Omental fat pad (tissue), 4 donors: ENCODE measurements around the gene RIC1. TPM values are rescaled to one million over a fixed set of nuclear protein-coding genes. Genes with fewer than 3 reads are reported as not detected.
"Not testable (repeated sequence)": the region's sequence is repeated elsewhere in the genome, so short reads cannot be mapped to it uniquely, and the experiment has no call there.

Source experiments
- ATAC-seq: fragments of 150-250 bp; one replicate; pipeline ENCODE4 v1.9.1; 2016; ENCODE audit warnings: mild to moderate bottlenecking, moderate library complexity; ENCODE audit not compliant: low FRiP score
- DNase-seq: peaks from one replicate; pipeline ENCODE4 v3.0.0-alpha.2; 2019; ENCODE audit warnings: low spot score
- CTCF ChIP-seq, 3 donors: fragments of 450-650 bp; IDR thresholded peaks; one replicate each; pipeline ENCODE4 v1.5.1; 2016 to 2017; ENCODE audit warnings: antibody characterized with exemption in 3 of 3, mild to moderate bottlenecking in 3 of 3, moderate library complexity in 2 of 3
- total RNA-seq, 4 donors: library from RNA; depleted of rRNA; stranded (reverse); fragments of >200 nt; gene quantifications; one replicate each; pipeline ENCODE4 v1.1.0, GENCODE V29; 2016

Gene RIC1
- total RNA-seq, 4 donors from 2014 or later: 27.4 to 62.3 (median 36.1) TPM

GRCh38 chr9:5721279-5722087 is 92.6 kb downstream of the RIC1 start:
- TF ChIP-seq CTCF (IDR thresholded peaks at IDR 0.05): no peak
- DNase-seq: no peak

GRCh38 chr9:5722679-5723078 is 93.8 kb downstream of the RIC1 start:
- not testable (repeated sequence) for ATAC-seq, DNase-seq

More at GRCh38 chr9:5721279-5722087, 92.6 kb downstream of the RIC1 start:
- ATAC-seq: no peak

GRCh38 chr9:5735072-5735471 is 106.2 kb downstream of the RIC1 start:
- DNase-seq: no peak
- no peak for TF ChIP-seq CTCF (IDR thresholded peaks at IDR 0.05)
- ATAC-seq: no peak

GRCh38 chr9:5736563-5737346 is 107.8 kb downstream of the RIC1 start:
- no peak for DNase-seq
- no peak for ATAC-seq
- no peak for TF ChIP-seq CTCF (IDR thresholded peaks at IDR 0.05)

- ATAC-seq: no peak
- no peak for TF ChIP-seq CTCF (IDR thresholded peaks at IDR 0.05)
Observed at GRCh38 chr9:5743109-5743508, 114.2 kb downstream of the RIC1 start.

GRCh38 chr9:5748438-5748837 is 119.5 kb downstream of the RIC1 start:
- TF ChIP-seq CTCF (IDR thresholded peaks at IDR 0.05): no peak
- ATAC-seq (no peak), DNase-seq (no peak)

More at GRCh38 chr9:5743109-5743508, 114.2 kb downstream of the RIC1 start:
- DNase-seq: no peak

- no peak for TF ChIP-seq CTCF (IDR thresholded peaks at IDR 0.05)
- no peak for DNase-seq
- ATAC-seq: no peak
Observed at GRCh38 chr9:5749306-5749705, 120.4 kb downstream of the RIC1 start.
